ENCODE results near the gene CASK. TPM values are rescaled to one million over a fixed set of nuclear protein-coding genes. Genes with fewer than 3 reads are reported as not detected.

The CASK gene
- total RNA-seq, 1 experiment from 2014 or later, result 163 TPM

DNA sequence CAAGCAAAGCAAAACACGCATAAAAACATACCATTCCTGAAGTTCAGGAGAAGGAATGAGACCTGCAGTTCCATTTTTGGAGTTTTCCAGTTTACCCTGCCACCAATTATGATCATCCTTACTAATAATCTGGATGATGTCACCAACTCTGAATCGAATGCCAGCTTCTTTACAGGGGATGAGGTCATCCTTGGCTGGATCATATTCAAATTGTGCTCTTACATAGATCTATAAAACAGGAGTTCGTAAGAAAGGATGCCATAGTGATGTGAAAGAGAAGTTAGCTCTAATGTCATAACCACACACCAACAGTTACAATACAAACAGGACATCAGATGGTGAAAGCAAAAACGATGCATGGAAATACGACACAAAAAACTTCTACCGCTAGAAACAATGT, 369.7 kb downstream of the CASK start:
- no peaks in the 10 kb centered on the region for H3K9me3 Mint-ChIP-seq (ENCODE audit: unreplicated experiment)
- Histone ChIP-seq H3K9me3 (no peaks in the 10 kb centered on the region), H3K36me3 (ENCODE audit: control insufficient read depth, insufficient read depth, low read length) (no peaks in the 10 kb centered on the region), H3K27me3 (replicated peaks; ENCODE audit: control insufficient read depth, insufficient read depth, low read length) (no peaks in the 10 kb centered on the region), H3K4me3 (ENCODE audit: low read depth, low read length) (no peak overlapping the region), H3K4me1 (no peaks in the 10 kb centered on the region)
- POLR2A ChIA-PET, result no interaction called here
- no TSS peak for BruUV-seq (replicated peaks)
- H3K27ac Mint-ChIP-seq (ENCODE audit: unreplicated experiment), result no peak overlapping the region
- no peaks in the 10 kb centered on the region for H3K27me3 Mint-ChIP-seq (ENCODE audit: insufficient read depth, unreplicated experiment)
- DNase-seq, result no peak
- intact Hi-C loops (cut with micrococcal nuclease; ENCODE audit: unreplicated experiment), result no loop called here
- no peak for TF ChIP-seq CTCF (IDR thresholded peaks at IDR 0.05; ENCODE audit: insufficient read depth in 1 of 2, low read depth in 1 of 2, low read length in 1 of 2, severe bottlenecking in 1 of 2, unreplicated experiment in 1 of 2)
- CTCF ChIA-PET, result no interaction called here
- H3K4me1 Mint-ChIP-seq (ENCODE audit: low read depth, unreplicated experiment), result peaks cover 4% of the 10 kb centered on the region
- H3K4me3 Mint-ChIP-seq (ENCODE audit: unreplicated experiment), result no peak overlapping the region
- peaks cover 9% of the 10 kb centered on the region for H3K36me3 Mint-ChIP-seq (ENCODE audit: insufficient read depth, unreplicated experiment)

DNA sequence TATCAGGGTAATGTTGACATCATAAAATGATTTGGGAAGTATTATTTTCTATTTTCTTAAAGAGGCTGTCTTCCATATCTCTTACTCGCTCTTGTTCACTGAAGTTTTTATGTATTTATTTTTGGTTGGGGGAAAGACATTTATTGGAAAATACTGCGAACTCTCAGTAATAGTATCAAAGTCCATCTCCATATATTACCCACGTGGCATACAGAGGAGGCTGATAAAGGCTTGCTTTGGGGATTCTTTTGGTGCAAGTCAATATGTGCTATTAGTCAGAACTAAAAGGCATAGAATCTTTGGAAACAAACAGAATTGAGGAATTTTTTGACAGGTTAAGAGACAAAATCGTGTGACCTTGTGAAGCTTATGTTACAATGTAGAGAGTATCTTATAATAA, 374.9 kb downstream of the CASK start:
- H3K27me3 ChIP-seq (replicated peaks; ENCODE audit: control insufficient read depth, insufficient read depth, low read length), result no peaks in the 10 kb centered on the region
- no peaks in the 10 kb centered on the region for H3K9me3 Mint-ChIP-seq (ENCODE audit: unreplicated experiment)
- peaks cover 17% of the 10 kb centered on the region for H3K4me1 Mint-ChIP-seq (ENCODE audit: low read depth, unreplicated experiment)
- POLR2A ChIA-PET, result no interaction called here
- intact Hi-C loops (cut with micrococcal nuclease; ENCODE audit: unreplicated experiment), result no loop called here
- H3K27me3 Mint-ChIP-seq (ENCODE audit: insufficient read depth, unreplicated experiment), result no peaks in the 10 kb centered on the region
- no peaks in the 10 kb centered on the region for H3K9me3 ChIP-seq
- no peaks in the 10 kb centered on the region for H3K36me3 ChIP-seq (ENCODE audit: control insufficient read depth, insufficient read depth, low read length)
- no peak overlapping the region for H3K4me3 Mint-ChIP-seq (ENCODE audit: unreplicated experiment)
- H3K27ac Mint-ChIP-seq (ENCODE audit: unreplicated experiment), result no peak overlapping the region
- DNase-seq, result no peak
- H3K4me3 ChIP-seq (ENCODE audit: low read depth, low read length), result no peak overlapping the region
- CTCF ChIA-PET, result no interaction called here
- H3K36me3 Mint-ChIP-seq (ENCODE audit: insufficient read depth, unreplicated experiment), result peaks cover 35% of the 10 kb centered on the region
- no TSS peak for BruUV-seq (replicated peaks)
- peaks cover 5% of the 10 kb centered on the region for H3K4me1 ChIP-seq
- TF ChIP-seq CTCF (IDR thresholded peaks at IDR 0.05; ENCODE audit: insufficient read depth in 1 of 2, low read depth in 1 of 2, low read length in 1 of 2, severe bottlenecking in 1 of 2, unreplicated experiment in 1 of 2), result no peak

DNA sequence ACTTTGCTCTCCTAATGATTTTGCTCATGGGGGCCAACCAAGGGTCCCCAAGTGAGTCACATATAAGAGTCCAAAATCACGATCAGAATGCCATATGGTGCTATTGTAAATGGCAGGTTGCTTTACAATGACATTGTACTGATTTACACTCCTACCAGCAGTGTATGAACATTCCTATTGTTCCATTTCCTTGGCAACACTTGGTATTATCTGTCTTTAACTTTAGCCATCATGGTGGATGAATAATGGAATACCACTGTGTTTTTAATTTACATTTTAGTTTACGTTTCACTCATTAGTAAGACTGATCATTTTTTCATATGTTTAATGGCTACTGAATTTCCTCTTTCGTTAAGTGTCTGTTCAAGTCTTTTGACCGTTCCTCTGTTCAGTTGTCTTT, 379.7 kb downstream of the CASK start:
- no peaks in the 10 kb centered on the region for H3K36me3 ChIP-seq (ENCODE audit: control insufficient read depth, insufficient read depth, low read length)
- intact Hi-C loops (cut with micrococcal nuclease; ENCODE audit: unreplicated experiment), result loop anchor here (2.0 kb wide), 1 partner anchor 61 kb away; no protein-coding TSS in a partner anchor
- Mint-ChIP-seq H3K9me3 (ENCODE audit: unreplicated experiment) (no peaks in the 10 kb centered on the region), H3K27me3 (ENCODE audit: insufficient read depth, unreplicated experiment) (no peaks in the 10 kb centered on the region), H3K27ac (ENCODE audit: unreplicated experiment) (no peak overlapping the region), H3K4me1 (ENCODE audit: low read depth, unreplicated experiment) (peaks cover 13% of the 10 kb centered on the region), H3K4me3 (ENCODE audit: unreplicated experiment) (no peak overlapping the region), H3K36me3 (ENCODE audit: insufficient read depth, unreplicated experiment) (peaks cover 33% of the 10 kb centered on the region)
- BruUV-seq (replicated peaks), result no TSS peak
- no peaks in the 10 kb centered on the region for H3K27me3 ChIP-seq (replicated peaks; ENCODE audit: control insufficient read depth, insufficient read depth, low read length)
- no peaks in the 10 kb centered on the region for H3K9me3 ChIP-seq
- H3K4me1 ChIP-seq, result peaks cover 27% of the 10 kb centered on the region
- no peak for TF ChIP-seq CTCF (IDR thresholded peaks at IDR 0.05; ENCODE audit: insufficient read depth in 1 of 2, low read depth in 1 of 2, low read length in 1 of 2, severe bottlenecking in 1 of 2, unreplicated experiment in 1 of 2)
- no peak overlapping the region for H3K4me3 ChIP-seq (ENCODE audit: low read depth, low read length)
- ChIA-PET POLR2A (no interaction called here), CTCF (no interaction called here)
- no peak for DNase-seq
